HG03103 (cell line): Measurements from ENCODE around the gene MACF1.
"Not testable (repeated sequence)": the region's sequence is repeated elsewhere in the genome, so short reads cannot be mapped to it uniquely, and the experiment has no call there.

Source experiments
- ATAC-seq: cut with Tn5 transposase; IDR thresholded peaks from one replicate; pipeline ENCODE4 v1.9.1; 2021; ENCODE audit warnings: low read depth; ENCODE audit not compliant: unreplicated experiment

The MACF1 gene

GRCh38 chr1:39505289-39505688, 300.8 kb downstream of the MACF1 start:
- no peak for ATAC-seq

- ATAC-seq, result no peak
Measured at GRCh38 chr1:39507230-39507928, 302.9 kb downstream of the MACF1 start.

- no peak for ATAC-seq
Measured at GRCh38 chr1:39508266-39508665, 303.8 kb downstream of the MACF1 start.

GRCh38 chr1:39508857-39509305, 304.4 kb downstream of the MACF1 start:
- ATAC-seq, result no peak

- ATAC-seq, result no peak
Measured at GRCh38 chr1:39509360-39510009, 305.0 kb downstream of the MACF1 start.

- not testable (repeated sequence) for ATAC-seq
Measured at GRCh38 chr1:39510570-39511186, 306.2 kb downstream of the MACF1 start.

- ATAC-seq, result not testable (repeated sequence)
Measured at GRCh38 chr1:39511477-39511876, 307.0 kb downstream of the MACF1 start.

- not testable (repeated sequence) for ATAC-seq
Measured at GRCh38 chr1:39512234-39512847, 307.8 kb downstream of the MACF1 start.

- ATAC-seq, result not testable (repeated sequence)
Measured at GRCh38 chr1:39514710-39515124, 310.2 kb downstream of the MACF1 start.

GRCh38 chr1:39515131-39516086, 310.9 kb downstream of the MACF1 start:
- not testable (repeated sequence) for ATAC-seq

- not testable (repeated sequence) for ATAC-seq
Measured at GRCh38 chr1:39516841-39517240, 312.3 kb downstream of the MACF1 start.

- ATAC-seq, result not testable (repeated sequence)
Measured at GRCh38 chr1:39517936-39518335, 313.4 kb downstream of the MACF1 start.

- not testable (repeated sequence) for ATAC-seq
Measured at GRCh38 chr1:39519376-39519775, 314.9 kb downstream of the MACF1 start.

- not testable (repeated sequence) for ATAC-seq
Measured at GRCh38 chr1:39522221-39522620, 317.7 kb downstream of the MACF1 start.

GRCh38 chr1:39522661-39523567, 318.4 kb downstream of the MACF1 start:
- ATAC-seq, result no peak

- ATAC-seq, result no peak
Measured at GRCh38 chr1:39524171-39524570, 319.7 kb downstream of the MACF1 start.

GRCh38 chr1:39524591-39525365, 320.3 kb downstream of the MACF1 start:
- ATAC-seq, result no peak
